Adipose tissue (tissue), 3 donors: ENCODE data around the gene LCA5L. TPM values are rescaled to one million over a fixed set of nuclear protein-coding genes. Genes with fewer than 3 reads are reported as not detected.
"Not testable (repeated sequence)": the region's sequence is repeated elsewhere in the genome, so short reads cannot be mapped to it uniquely, and the experiment has no call there.

Experiments used
- H3K27ac ChIP-seq: one replicate; pipeline ENCODE4 v1.5.1; 2013; ENCODE audit warnings: low read depth, low read length
- WGBS, 3 donors: extraction: QIAGEN DNeasy Blood & Tissue Kit; methylation state at CpG; one replicate each; pipeline ENCODE4 v1.1.7; 2013; 5-methylcytosine and 5-hydroxymethylcytosine counted together
- polyA plus RNA-seq, 3 donors: library from polyadenylated mRNA; stranded (reverse); fragments of 200-250 nt; gene quantifications; one replicate each; pipeline ENCODE4 v1.2.3, GENCODE V29; 2013
- donor health status: healthy with polysubstance abuse.
- donor health status: Bipolar disorder and iron deficiency.
- donor health status: healthy.

The LCA5L gene
- polyA plus RNA-seq, 3 donors, result 0.36 to 0.81 (median 0.79) TPM

DNA sequence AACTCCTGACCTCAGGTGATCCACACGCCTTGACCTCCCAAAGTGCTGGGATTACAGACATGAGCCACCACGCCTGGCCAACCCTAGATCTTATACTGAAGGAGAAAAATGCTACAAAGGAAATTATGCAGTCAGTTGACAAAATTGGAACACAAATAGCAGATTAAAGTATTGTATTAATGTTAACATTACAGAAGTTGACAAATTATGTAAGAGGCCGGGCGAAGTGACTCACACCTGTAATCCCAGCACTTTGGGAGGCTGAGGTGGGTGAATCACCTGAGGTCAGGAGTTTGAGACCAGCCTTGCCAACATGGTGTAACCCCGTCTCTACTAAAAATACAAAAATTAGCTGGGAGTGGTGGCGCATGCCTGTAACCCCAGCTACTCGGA is 75.7 kb downstream of the LCA5L start:
- 55 to 83% (median 55%) methylated on average over 7 of the region's 7 CpGs for WGBS, 3 donors
- not testable (repeated sequence) for H3K27ac ChIP-seq

DNA sequence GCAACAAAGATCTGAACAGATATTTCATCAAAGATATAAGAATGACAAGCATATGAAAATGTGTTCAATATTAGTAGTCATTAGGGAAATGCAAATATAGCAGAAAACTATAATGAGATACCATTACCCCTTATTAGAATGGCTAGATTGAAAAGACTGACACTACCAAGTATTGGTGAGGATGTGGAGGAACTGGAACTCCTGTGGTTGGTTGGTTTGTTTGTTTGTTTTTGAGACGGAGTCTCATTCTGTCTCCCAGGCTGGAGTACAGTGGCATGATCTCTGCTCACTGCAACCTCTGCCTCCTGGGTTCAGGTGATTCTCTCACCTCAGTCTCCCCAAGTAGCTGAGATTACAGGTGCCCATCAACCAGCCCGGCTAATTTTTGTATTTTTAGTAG is 77.8 kb downstream of the LCA5L start:
- 76 to 93% (median 90%) methylated on average over 2 of the region's 2 CpGs for WGBS, 3 donors
- no peak overlapping the region for H3K27ac ChIP-seq

- 87 to 95% (median 91%) methylated on average over 4 of the region's 4 CpGs for WGBS, 3 donors
- no peak overlapping the region for H3K27ac ChIP-seq
Observed at GRCh38 chr21:39366563-39366962, 79.0 kb downstream of the LCA5L start.

GRCh38 chr21:39364949-39365348 is 80.6 kb downstream of the LCA5L start:
- 91 to 95% (median 94%) methylated on average over 4 of the region's 4 CpGs for WGBS, 3 donors
- no peak overlapping the region for H3K27ac ChIP-seq

DNA sequence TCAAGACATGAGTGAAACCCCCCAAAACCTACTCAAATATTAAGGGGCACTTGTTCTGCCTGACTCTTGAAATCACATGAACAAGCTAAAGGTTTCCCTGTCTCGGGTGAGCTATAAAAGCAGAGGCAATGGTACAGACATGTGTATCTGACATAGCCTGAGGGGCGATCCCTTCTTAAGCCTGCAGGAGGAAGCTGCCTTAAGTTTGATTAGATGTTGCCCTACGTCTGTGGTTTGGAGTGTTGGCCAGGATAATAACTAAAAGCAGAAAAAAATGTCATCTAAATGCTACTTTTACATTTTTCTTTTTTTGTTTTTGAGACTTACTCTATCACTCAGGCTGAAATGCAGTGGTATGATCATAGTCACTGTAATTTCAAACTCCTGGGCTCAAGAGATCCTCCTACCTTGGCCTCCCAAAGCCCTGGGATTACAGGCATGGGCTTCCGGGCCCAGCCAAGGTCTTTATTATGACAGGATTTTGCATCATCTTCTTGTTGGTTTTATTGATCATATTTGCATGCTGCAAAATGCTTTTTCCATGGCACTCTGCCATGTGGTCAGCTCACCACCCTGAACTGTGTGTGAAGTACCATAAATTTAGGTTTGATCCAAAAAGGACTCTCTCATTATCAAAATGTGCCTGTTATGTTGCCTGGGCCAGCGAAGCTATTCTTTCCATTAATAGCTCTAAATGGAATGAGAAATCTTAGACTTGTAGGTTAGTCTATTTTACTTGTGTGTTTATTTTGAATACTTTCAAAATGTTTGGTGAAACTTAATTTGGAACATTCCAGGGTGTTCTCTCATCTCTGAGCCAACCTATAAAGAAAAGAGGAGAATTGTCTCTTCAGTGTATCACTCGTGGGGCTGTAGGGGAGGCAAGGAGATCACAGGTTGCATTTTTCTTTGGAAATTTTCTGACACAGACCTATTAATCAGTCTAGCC is 81.7 kb downstream of the LCA5L start:
- 60 to 90% (median 76%) methylated on average over 6 of the region's 6 CpGs for WGBS, 3 donors

GRCh38 chr21:39362733-39363132 is 82.8 kb downstream of the LCA5L start:
- H3K27ac ChIP-seq, result no peak overlapping the region
- 86 to 92% (median 87%) methylated on average over 3 of the region's 3 CpGs for WGBS, 3 donors

More for the DNA sequence above, 81.7 kb downstream of the LCA5L start:
- no peak overlapping the region for H3K27ac ChIP-seq

DNA sequence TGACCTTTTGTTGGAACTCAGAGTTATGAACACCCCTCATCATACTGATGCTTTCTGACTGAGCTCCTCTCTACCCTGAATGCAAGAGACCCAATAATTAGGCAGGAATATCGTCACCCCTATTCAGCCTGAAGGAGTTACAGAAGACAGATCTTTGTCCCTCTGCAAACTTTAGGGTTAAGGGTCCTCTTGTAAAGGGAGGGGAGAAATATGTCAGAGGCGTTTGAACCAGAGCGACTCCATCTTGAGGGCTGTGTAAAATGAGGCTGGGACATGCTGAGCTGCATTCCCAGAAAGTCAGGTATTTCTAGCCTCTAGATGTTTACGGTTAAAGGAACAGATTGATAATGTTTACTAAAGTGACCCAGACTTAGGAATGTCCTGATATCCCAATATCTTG is 86.2 kb downstream of the LCA5L start:
- no peak overlapping the region for H3K27ac ChIP-seq
- 64 to 81% (median 74%) methylated on average over 4 of the region's 4 CpGs for WGBS, 3 donors

Other genes with a start within 250 kb of the LCA5L start
- gene BRWD1, start 132.1 kb downstream of the LCA5L start, polyA plus RNA-seq, result 10 to 100 TPM in 2 of 3 donors, 1 to 10 TPM in 1; 8.1 to 12.1 (median 10.1) TPM
- 10 to 100 TPM; 72.2 to 78.3 (median 77.0) TPM for gene HMGN1, start 96.7 kb downstream of the LCA5L start, polyA plus RNA-seq
- 1 to 10 TPM; 2.5 to 4.4 (median 3.5) TPM for gene SH3BGR, start 6.2 kb upstream of the LCA5L start, polyA plus RNA-seq
- 1 to 10 TPM in 1 of 3 donors, under 1 TPM in 1, not detected in 1; 0.18 to 1.0 TPM for gene B3GALT5, start 167.2 kb upstream of the LCA5L start, polyA plus RNA-seq